ENCODE measurements around the gene C9orf72. TPM values are rescaled to one million over a fixed set of nuclear protein-coding genes. Genes with fewer than 3 reads are reported as not detected.

The C9orf72 gene
- total RNA-seq, 1 donor from 2014 or later, result 4.8 TPM

DNA sequence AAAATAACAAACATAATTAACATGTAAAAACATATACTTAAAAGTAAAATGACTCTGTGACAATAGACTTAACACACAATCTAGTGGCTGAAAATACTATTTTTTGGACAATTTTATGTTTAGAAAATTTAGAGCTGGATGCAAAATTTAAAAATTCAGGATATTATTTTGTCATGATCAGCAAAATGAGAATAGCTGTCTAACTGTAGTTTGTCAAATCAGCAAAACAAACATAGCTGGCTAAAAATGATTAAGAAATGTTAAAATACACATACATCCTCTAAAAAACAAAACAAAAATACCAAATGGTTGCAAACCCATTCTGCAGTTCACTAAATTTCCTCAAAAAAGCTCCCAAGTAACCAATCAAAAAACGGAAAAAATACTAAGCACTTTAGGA lies 18.6 kb downstream of the C9orf72 start:
- Histone ChIP-seq H2AFZ (ENCODE audit: low read depth, low read length) (no peak overlapping the region), H3K9me3 (ENCODE audit: insufficient read depth, low read depth, low read length) (no peaks in the 10 kb centered on the region), H3K4me1 (ENCODE audit: insufficient read depth, low read length) (no peaks in the 10 kb centered on the region), H3K4me2 (ENCODE audit: low read length) (no peak overlapping the region), H3K36me3 (ENCODE audit: insufficient read depth, low read length) (no peaks in the 10 kb centered on the region), H3K79me2 (ENCODE audit: insufficient read depth, low read length) (no peaks in the 10 kb centered on the region), H3K27me3 (ENCODE audit: insufficient read depth, low read length) (no peaks in the 10 kb centered on the region), H3K27ac (ENCODE audit: low read depth, low read length) (no peak overlapping the region), H3K4me3 (ENCODE audit: insufficient read depth, low read depth, low read length) (no peak overlapping the region), H4K20me1 (ENCODE audit: insufficient read depth, low read length) (no peaks in the 10 kb centered on the region), H3K9ac (ENCODE audit: low read length) (no peak overlapping the region)
- H3K27me3 Mint-ChIP-seq (ENCODE audit: low read depth, unreplicated experiment), result no peaks in the 10 kb centered on the region
- DNase-seq (ENCODE audit: low read depth) (no peak), FAIRE-seq (no peak)
- no peaks in the 10 kb centered on the region for H3K36me3 Mint-ChIP-seq (ENCODE audit: low read depth, unreplicated experiment)
- no peak overlapping the region for H3K4me3 Mint-ChIP-seq (ENCODE audit: unreplicated experiment)
- TF ChIP-seq, protein P1, sequence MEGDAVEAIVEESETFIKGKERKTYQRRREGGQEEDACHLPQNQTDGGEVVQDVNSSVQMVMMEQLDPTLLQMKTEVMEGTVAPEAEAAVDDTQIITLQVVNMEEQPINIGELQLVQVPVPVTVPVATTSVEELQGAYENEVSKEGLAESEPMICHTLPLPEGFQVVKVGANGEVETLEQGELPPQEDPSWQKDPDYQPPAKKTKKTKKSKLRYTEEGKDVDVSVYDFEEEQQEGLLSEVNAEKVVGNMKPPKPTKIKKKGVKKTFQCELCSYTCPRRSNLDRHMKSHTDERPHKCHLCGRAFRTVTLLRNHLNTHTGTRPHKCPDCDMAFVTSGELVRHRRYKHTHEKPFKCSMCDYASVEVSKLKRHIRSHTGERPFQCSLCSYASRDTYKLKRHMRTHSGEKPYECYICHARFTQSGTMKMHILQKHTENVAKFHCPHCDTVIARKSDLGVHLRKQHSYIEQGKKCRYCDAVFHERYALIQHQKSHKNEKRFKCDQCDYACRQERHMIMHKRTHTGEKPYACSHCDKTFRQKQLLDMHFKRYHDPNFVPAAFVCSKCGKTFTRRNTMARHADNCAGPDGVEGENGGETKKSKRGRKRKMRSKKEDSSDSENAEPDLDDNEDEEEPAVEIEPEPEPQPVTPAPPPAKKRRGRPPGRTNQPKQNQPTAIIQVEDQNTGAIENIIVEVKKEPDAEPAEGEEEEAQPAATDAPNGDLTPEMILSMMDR (IDR thresholded peaks at IDR 0.05; ENCODE audit: insufficient read depth, low read depth, low read length), result no peak
- H3K27ac Mint-ChIP-seq (ENCODE audit: unreplicated experiment), result no peak overlapping the region
- H3K9me3 Mint-ChIP-seq (ENCODE audit: unreplicated experiment), result no peaks in the 10 kb centered on the region
- H3K4me1 Mint-ChIP-seq (ENCODE audit: low read depth, unreplicated experiment), result no peaks in the 10 kb centered on the region

DNA sequence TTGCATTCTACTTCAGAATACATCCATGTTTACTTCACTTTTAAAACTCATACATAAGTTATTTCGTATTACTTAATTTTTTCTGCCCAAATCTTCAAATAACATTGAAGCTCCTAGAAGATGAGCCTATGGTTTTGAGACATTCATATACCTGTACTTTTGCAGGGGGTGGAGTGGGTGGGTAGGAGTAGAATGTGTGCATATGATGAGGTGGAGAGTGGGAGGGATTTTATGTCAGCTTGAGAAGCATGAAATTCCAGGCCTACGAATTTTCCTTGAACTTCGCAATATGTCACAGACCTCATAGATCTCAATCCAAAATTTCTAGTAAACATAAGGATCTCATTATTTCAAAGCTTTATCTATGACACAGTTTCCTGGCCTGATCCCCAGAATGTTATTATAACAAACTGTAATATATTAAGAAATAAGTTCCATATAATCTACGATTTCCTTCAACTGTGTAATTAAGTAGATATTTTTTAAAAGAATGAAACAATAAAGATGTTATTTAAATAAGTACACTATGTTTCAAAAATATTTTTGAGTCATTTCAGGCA lies 24.0 kb downstream of the C9orf72 start:
- H3K36me3 ChIP-seq (ENCODE audit: insufficient read depth, low read length), result no peaks in the 10 kb centered on the region

DNA sequence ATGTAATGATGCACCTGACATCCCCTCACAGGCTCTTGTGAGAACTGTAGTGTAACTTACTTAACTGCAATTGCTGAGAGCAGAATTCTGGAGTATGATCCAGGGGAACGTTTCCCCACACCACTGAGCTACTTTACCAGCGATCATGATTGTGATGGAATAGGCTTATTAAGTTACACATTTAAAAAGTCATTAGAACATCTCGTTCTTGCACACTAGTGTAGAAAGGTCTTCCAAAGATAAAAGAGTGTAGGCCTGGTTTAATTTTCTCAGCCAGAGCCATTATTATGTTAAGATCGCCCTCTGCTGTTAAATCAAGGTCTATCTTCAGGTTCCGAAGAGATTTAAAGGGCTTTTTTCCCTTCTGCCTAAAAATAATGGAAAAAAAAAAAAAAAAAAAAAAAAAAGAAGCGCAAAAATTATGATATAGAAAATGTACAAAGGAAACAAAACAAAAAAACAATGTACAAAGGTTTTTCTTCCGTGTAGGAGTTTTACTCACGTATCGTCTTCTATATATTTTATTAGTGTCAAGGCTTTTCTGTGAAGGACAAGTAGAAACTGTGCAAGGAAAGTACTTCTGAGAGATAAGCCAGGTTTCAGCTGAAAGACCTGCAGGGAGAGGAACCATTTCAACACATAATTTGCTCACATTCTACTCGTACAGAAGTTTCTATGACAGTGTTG lies 25.1 kb downstream of the C9orf72 start:
- H3K27ac Mint-ChIP-seq (ENCODE audit: unreplicated experiment), result no peak overlapping the region
- H3K27me3 ChIP-seq (ENCODE audit: insufficient read depth, low read length), result no peaks in the 10 kb centered on the region
- no peaks in the 10 kb centered on the region for H4K20me1 ChIP-seq (ENCODE audit: insufficient read depth, low read length)
- no peaks in the 10 kb centered on the region for H3K27me3 Mint-ChIP-seq (ENCODE audit: low read depth, unreplicated experiment)
- H3K4me2 ChIP-seq (ENCODE audit: low read length), result no peak overlapping the region
- FAIRE-seq (no peak), DNase-seq (ENCODE audit: low read depth) (peak; percentile 5)
- H3K36me3 Mint-ChIP-seq (ENCODE audit: low read depth, unreplicated experiment), result no peaks in the 10 kb centered on the region
- no peak overlapping the region for H3K4me3 Mint-ChIP-seq (ENCODE audit: unreplicated experiment)
- H3K9me3 ChIP-seq (ENCODE audit: insufficient read depth, low read depth, low read length), result no peaks in the 10 kb centered on the region
- no peaks in the 10 kb centered on the region for H3K4me1 Mint-ChIP-seq (ENCODE audit: low read depth, unreplicated experiment)
- TF ChIP-seq, protein P1 (IDR thresholded peaks at IDR 0.05; ENCODE audit: insufficient read depth, low read depth, low read length), result peak; percentile 45
- no peak for TF ChIP-seq EZH2 (IDR thresholded peaks at IDR 0.05; ENCODE audit: insufficient read depth, low read length)
- no peak overlapping the region for H2AFZ ChIP-seq (ENCODE audit: low read depth, low read length)
- no peaks in the 10 kb centered on the region for H3K9me3 Mint-ChIP-seq (ENCODE audit: unreplicated experiment)
- no peaks in the 10 kb centered on the region for H3K79me2 ChIP-seq (ENCODE audit: insufficient read depth, low read length)
- H3K4me3 ChIP-seq (ENCODE audit: insufficient read depth, low read depth, low read length), result no peak overlapping the region
- no peak overlapping the region for H3K27ac ChIP-seq (ENCODE audit: low read depth, low read length)
- H3K9ac ChIP-seq (ENCODE audit: low read length), result no peak overlapping the region
- no peaks in the 10 kb centered on the region for H3K36me3 ChIP-seq (ENCODE audit: insufficient read depth, low read length)
- no peaks in the 10 kb centered on the region for H3K4me1 ChIP-seq (ENCODE audit: insufficient read depth, low read length)

More for the DNA sequence above, 24.0 kb downstream of the C9orf72 start:
- Mint-ChIP-seq H3K9me3 (ENCODE audit: unreplicated experiment) (no peaks in the 10 kb centered on the region), H3K4me3 (ENCODE audit: unreplicated experiment) (no peak overlapping the region), H3K4me1 (ENCODE audit: low read depth, unreplicated experiment) (no peaks in the 10 kb centered on the region), H3K36me3 (ENCODE audit: low read depth, unreplicated experiment) (no peaks in the 10 kb centered on the region), H3K27ac (ENCODE audit: unreplicated experiment) (no peak overlapping the region), H3K27me3 (ENCODE audit: low read depth, unreplicated experiment) (no peaks in the 10 kb centered on the region)
- FAIRE-seq (no peak), DNase-seq (ENCODE audit: low read depth) (no peak)
- no peak overlapping the region for H3K27ac ChIP-seq (ENCODE audit: low read depth, low read length)
- H4K20me1 ChIP-seq (ENCODE audit: insufficient read depth, low read length), result no peaks in the 10 kb centered on the region
- H3K9me3 ChIP-seq (ENCODE audit: insufficient read depth, low read depth, low read length), result no peaks in the 10 kb centered on the region
- no peaks in the 10 kb centered on the region for H3K4me1 ChIP-seq (ENCODE audit: insufficient read depth, low read length)
- no peak overlapping the region for H2AFZ ChIP-seq (ENCODE audit: low read depth, low read length)
- H3K4me3 ChIP-seq (ENCODE audit: insufficient read depth, low read depth, low read length), result no peak overlapping the region
- H3K79me2 ChIP-seq (ENCODE audit: insufficient read depth, low read length), result no peaks in the 10 kb centered on the region
- no peaks in the 10 kb centered on the region for H3K27me3 ChIP-seq (ENCODE audit: insufficient read depth, low read length)
- H3K9ac ChIP-seq (ENCODE audit: low read length), result no peak overlapping the region
- TF ChIP-seq, protein P1 (IDR thresholded peaks at IDR 0.05; ENCODE audit: insufficient read depth, low read depth, low read length), result no peak
- TF ChIP-seq EZH2 (IDR thresholded peaks at IDR 0.05; ENCODE audit: insufficient read depth, low read length), result no peak
- no peak overlapping the region for H3K4me2 ChIP-seq (ENCODE audit: low read length)
